ENCODE results near the gene RS1. TPM values are rescaled to one million over a fixed set of nuclear protein-coding genes. Genes with fewer than 3 reads are reported as not detected.

The RS1 gene
- total and polyA plus RNA-seq, 9 of the 15 experiments (the other 6 are each of a cell fraction or from before 2014, with no cell fraction given) = not detected

DNA sequence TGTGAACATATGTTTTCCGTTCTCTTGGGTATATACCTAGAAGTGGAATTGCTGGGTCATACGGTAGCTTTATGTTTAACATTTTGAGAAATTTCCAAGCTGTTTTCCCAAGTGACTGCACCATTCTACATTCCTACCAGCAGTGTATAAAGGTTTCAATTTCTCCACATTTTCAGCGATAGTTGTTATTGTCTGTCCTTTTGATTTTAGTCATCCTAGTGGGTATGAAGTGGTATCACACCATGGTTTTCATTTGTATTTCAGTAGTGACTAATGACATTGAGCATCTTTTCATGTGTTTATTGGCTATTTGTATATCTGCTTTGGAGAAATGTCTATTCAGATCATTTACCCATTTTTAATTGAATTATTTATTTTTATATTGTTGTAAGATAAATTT is 37.9 kb upstream of the RS1 start:
- no peak overlapping the region for H3K9ac ChIP-seq (ENCODE audit: insufficient read depth in 1 of 2, low read depth in 2 of 2, low read length in 2 of 2)
- TF ChIP-seq EP400 (IDR thresholded peaks at IDR 0.05) (no peak), FOXM1 (IDR thresholded peaks at IDR 0.05; ENCODE audit: low read depth) (no peak), FOXM1 (CRISPR knock-in tag; IDR thresholded peaks at IDR 0.05; ENCODE audit: low read depth) (no peak), ZNF24 (IDR thresholded peaks at IDR 0.05) (no peak), ZNF699 (CRISPR knock-in tag; IDR thresholded peaks at IDR 0.05; ENCODE audit: insufficient replicate concordance) (no peak), JUND (IDR thresholded peaks at IDR 0.05; ENCODE audit: borderline replicate concordance, low read depth, low read length) (no peak), JUND (tag; IDR thresholded peaks at IDR 0.05; ENCODE audit: borderline replicate concordance, low read depth, low read length) (no peak), ZNF311 (CRISPR knock-in tag; IDR thresholded peaks at IDR 0.05) (no peak), PPARD (CRISPR knock-in tag; IDR thresholded peaks at IDR 0.05) (no peak), ZBTB7A (IDR thresholded peaks at IDR 0.05; ENCODE audit: borderline replicate concordance, control insufficient read depth, low read depth, low read length) (no peak), ETS2 (tag; IDR thresholded peaks at IDR 0.05; ENCODE audit: borderline replicate concordance, poor library complexity, severe bottlenecking) (no peak), HDAC6 (IDR thresholded peaks at IDR 0.05; ENCODE audit: low read depth, low read length) (no peak)
- TF ChIP-seq, protein P1, sequence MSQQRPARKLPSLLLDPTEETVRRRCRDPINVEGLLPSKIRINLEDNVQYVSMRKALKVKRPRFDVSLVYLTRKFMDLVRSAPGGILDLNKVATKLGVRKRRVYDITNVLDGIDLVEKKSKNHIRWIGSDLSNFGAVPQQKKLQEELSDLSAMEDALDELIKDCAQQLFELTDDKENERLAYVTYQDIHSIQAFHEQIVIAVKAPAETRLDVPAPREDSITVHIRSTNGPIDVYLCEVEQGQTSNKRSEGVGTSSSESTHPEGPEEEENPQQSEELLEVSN (IDR thresholded peaks at IDR 0.05; ENCODE audit: borderline replicate concordance in 1 of 2, extremely low read depth in 1 of 2, insufficient read depth in 1 of 2, insufficient read length in 1 of 2, low read depth in 1 of 2, low read length in 1 of 2, poor library complexity in 1 of 2, severe bottlenecking in 1 of 2) = no peak
- TF ChIP-seq, protein P2, sequence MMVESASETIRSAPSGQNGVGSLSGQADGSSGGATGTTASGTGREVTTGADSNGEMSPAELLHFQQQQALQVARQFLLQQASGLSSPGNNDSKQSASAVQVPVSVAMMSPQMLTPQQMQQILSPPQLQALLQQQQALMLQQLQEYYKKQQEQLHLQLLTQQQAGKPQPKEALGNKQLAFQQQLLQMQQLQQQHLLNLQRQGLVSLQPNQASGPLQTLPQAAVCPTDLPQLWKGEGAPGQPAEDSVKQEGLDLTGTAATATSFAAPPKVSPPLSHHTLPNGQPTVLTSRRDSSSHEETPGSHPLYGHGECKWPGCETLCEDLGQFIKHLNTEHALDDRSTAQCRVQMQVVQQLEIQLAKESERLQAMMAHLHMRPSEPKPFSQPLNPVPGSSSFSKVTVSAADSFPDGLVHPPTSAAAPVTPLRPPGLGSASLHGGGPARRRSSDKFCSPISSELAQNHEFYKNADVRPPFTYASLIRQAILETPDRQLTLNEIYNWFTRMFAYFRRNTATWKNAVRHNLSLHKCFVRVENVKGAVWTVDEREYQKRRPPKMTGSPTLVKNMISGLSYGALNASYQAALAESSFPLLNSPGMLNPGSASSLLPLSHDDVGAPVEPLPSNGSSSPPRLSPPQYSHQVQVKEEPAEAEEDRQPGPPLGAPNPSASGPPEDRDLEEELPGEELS (CRISPR knock-in tag; IDR thresholded peaks at IDR 0.05; ENCODE audit: borderline replicate concordance) = no peak
- TF ChIP-seq, protein P3, sequence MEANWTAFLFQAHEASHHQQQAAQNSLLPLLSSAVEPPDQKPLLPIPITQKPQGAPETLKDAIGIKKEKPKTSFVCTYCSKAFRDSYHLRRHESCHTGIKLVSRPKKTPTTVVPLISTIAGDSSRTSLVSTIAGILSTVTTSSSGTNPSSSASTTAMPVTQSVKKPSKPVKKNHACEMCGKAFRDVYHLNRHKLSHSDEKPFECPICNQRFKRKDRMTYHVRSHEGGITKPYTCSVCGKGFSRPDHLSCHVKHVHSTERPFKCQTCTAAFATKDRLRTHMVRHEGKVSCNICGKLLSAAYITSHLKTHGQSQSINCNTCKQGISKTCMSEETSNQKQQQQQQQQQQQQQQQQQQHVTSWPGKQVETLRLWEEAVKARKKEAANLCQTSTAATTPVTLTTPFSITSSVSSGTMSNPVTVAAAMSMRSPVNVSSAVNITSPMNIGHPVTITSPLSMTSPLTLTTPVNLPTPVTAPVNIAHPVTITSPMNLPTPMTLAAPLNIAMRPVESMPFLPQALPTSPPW (CRISPR knock-in tag; IDR thresholded peaks at IDR 0.05) = no peak
- TF ChIP-seq, protein P4, sequence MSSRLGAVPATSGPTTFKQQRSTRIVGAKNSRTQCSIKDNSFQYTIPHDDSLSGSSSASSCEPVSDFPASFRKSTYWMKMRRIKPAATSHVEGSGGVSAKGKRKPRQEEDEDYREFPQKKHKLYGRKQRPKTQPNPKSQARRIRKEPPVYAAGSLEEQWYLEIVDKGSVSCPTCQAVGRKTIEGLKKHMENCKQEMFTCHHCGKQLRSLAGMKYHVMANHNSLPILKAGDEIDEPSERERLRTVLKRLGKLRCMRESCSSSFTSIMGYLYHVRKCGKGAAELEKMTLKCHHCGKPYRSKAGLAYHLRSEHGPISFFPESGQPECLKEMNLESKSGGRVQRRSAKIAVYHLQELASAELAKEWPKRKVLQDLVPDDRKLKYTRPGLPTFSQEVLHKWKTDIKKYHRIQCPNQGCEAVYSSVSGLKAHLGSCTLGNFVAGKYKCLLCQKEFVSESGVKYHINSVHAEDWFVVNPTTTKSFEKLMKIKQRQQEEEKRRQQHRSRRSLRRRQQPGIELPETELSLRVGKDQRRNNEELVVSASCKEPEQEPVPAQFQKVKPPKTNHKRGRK (tag; IDR thresholded peaks at IDR 0.05) = no peak
- ChIA-PET POLR2A (no interaction called here), CTCF (ENCODE audit: low intra/inter-chr PET ratio) (no interaction called here)
- 2% methylated on average over 3 of the region's 3 CpGs for WGBS (ENCODE audit: insufficient coverage, low coverage, missing lambda C conversion rate)
- H3K27me3 ChIP-seq (ENCODE audit: control insufficient read depth in 2 of 2, insufficient read depth in 2 of 2, low read length in 2 of 2) = 0 out of 5 replicates have a peak, but pooled peaks cover 0 to 1% of the 10 kb centered on the region in 2 experiments
- intact Hi-C loops (cut with micrococcal nuclease) = no loop called here
- DNase-seq (ENCODE audit: extremely low read depth in 1 of 4, low spot score in 3 of 4) = no peak
- FAIRE-seq = no peak
- H3K36me3 ChIP-seq (ENCODE audit: control insufficient read depth, insufficient read depth, low read length) = no peaks in the 10 kb centered on the region
- BruUV-seq (replicated peaks) = no TSS peak
- H3K4me3 ChIP-seq = no peak overlapping the region
- no peak overlapping the region for H3K27ac ChIP-seq (ENCODE audit: extremely low read depth, low read depth, low read length)
- H3K79me2 ChIP-seq (ENCODE audit: control insufficient read depth, insufficient read depth, low read length) = no peaks in the 10 kb centered on the region
- in situ Hi-C loops (cut with MboI) = no loop called here
- no peaks in the 10 kb centered on the region for H3K4me1 ChIP-seq (replicated peaks in 1 of 2; ENCODE audit: control insufficient read depth in 2 of 2, insufficient read depth in 2 of 2, low read length in 2 of 2)
- H4K20me1 ChIP-seq (replicated peaks; ENCODE audit: control insufficient read depth, insufficient read depth, low read length) = no peaks in the 10 kb centered on the region
- ATAC-seq = no peak
- H2AFZ ChIP-seq (ENCODE audit: low read depth, low read length) = no peak overlapping the region
- H3K9me3 ChIP-seq (replicated peaks; ENCODE audit: control insufficient read depth, insufficient read depth, low read depth, low read length) = no peaks in the 10 kb centered on the region
- no peak overlapping the region for H3K4me2 ChIP-seq (ENCODE audit: insufficient read depth, low read length)
- no peaks in the 10 kb centered on the region for H3K9me1 ChIP-seq (ENCODE audit: control insufficient read depth, insufficient read depth, low read length)

Data from K562 (cell line).